ENCODE results near the gene CSF1R.
"Not testable (repeated sequence)": the region's sequence is repeated elsewhere in the genome, so short reads cannot be mapped to it uniquely, and the experiment has no call there.

CSF1R gene

GRCh38 chr5:150054569-150054968 lies 31.8 kb downstream of the CSF1R start:
- DNase-seq = no peak

DNA sequence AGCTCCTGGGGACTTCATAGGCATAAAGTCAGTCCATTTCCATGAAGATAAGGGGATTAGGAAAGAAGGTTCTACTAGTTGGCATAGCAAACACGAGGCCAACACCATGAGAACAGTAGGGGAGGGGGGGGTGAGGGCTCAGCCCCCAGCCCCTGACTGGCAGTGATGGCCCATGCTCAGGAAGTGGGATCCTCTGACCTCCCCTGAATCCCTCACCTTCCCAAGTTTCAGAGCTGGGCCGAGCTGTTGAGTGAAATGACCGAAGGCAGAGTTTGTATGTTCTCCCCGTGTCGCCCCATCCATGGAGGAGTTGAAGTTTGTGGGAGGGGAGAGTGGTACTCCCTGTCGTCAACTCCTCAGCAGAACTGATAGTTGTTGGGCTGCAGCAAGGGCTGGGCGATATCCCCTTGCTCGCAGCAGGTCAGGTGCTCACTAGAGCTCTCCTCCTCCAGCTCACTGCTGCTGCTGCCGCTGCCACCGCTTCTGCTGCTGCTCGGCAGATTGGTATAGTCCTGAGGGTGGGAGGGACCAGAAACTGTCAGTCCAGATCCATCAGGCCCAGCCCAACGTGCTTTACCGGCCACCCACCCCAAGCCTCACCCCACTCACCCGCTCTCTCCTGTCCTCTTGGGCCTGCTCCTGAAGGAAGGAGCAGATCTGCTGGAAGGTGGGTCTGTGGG lies 32.5 kb downstream of the CSF1R start:
- DNase-seq = no peak

DNA sequence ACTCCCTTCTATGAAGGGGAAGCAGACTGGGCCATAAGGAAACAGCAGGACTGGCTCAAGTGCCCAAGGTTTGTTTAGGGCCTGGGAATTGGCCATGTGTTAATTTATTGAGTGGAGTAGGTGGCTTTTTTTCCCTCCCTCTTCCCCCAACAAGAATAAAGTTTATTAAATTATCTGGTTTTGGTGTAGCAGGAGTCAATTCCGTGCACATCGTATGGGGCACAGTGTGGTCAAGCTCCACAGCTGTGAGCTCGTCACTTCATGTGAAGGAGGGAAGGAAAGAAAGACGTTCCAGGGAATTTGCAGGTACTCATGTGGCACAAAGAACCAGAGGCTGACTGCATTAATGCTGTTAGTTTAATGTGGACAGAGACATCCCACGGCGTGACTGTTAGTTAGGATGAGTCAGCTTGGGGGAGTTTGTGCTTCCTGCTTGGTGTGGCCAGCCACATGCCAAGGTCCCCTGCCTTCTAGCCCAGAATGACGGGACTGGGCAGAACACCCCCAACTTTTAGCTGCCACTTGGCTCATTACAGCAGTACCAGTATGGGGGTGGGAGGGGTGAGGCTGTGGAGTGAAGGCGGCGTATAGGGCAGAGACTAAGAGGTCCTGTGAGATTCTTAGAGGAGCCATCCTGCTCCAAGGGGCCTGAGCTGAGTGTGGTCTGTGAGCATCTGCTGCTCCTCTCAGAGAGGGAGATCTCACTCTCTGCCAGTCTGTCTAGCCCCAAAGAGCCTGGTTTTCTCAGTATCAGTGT lies 33.2 kb downstream of the CSF1R start:
- DNase-seq = no peak

- no peak for DNase-seq
Measured at GRCh38 chr5:150052226-150052955, 34.0 kb downstream of the CSF1R start.

GRCh38 chr5:150051657-150052195 lies 34.6 kb downstream of the CSF1R start:
- DNase-seq = no peak

DNA sequence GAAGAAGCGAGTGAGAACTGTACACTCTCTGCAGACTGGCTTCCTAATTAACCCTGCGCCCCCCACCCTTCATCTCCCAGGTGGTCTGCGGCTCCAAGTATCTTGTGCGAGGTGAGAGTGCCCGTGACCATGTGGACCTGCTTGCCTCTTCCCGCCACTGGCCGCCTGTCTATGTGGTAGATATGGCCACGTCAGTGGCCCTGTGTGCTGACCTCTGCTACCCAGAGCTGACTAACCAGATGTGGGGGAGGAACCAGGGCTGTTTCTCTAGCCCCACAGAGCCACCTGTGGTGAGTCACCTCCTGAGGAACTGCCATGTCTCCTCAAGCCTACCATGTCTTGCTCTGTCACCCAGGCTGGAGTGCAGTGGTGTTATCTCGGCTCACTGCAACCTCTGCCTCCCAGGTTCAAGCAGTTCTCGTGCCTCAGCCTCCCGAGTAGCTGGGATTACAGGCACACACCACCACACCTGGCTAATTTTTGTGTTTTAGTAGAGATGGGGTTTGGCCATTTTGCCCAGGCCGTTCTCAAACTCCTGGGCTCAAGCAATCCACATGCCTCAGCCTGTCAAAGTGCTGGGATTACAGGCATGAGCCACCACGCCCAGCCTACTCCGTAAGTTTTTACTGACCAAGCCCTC lies 36.1 kb downstream of the CSF1R start:
- not testable (repeated sequence) for DNase-seq

DNA sequence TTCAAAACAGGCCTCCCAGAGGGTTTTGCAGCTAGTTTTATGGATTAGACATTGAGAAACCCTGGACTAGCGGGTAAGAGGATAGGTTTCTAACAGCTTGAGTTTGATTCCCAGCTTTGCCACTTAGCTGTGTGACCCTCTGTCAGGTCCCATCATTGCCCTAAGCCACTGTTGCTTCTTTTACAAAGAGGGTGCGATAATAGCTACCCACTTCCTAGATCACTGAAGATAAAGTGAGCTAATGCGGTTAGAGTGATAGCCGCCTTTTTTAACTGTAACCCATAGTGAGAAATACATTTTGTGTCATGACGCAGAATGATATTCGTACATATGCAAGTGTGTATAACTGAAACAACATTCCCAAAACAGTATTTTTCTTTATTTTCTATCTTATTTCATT lies 40.3 kb downstream of the CSF1R start:
- no peak for DNase-seq

- peak; percentile 5 for DNase-seq
Measured at GRCh38 chr5:150045549-150045948, 40.8 kb downstream of the CSF1R start.

GRCh38 chr5:150044712-150045111 lies 41.6 kb downstream of the CSF1R start:
- no peak for DNase-seq

- DNase-seq = no peak
Measured at GRCh38 chr5:150044329-150044681, 42.0 kb downstream of the CSF1R start.

DNA sequence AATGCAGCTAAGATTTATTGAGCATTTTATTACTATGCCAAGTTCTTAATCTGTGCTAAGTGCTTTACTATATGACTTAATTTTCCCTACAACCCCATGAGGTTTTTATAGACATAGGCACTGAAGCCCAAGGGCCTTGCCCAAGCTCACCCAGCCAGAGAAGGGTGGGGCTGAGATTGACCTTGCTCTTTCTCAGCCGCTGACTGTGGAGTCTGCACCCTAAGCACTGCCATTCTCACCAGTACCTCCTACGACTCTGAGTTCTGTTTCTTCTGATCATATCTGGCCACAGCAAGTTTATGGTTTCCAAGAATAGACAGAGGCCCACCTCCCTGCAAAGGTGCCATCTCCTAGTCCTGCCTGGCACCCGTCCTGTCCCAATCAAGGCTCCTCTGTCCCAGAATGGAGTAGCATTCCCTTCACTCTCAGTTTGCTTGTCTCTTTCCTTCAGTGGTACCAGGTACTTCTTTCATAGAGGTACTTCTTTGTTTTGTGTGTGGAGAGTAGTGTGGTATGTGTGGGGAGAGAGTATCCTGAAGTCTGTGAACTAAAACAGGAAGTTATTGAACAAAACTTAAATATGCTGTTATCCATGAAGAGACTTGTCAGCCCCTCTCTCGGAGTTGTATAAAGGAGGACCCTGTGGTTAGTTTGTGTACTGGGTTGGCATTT lies 42.6 kb downstream of the CSF1R start:
- DNase-seq = no peak

- no peak for DNase-seq
Measured at GRCh38 chr5:150042459-150042858, 43.9 kb downstream of the CSF1R start.

- DNase-seq = no peak
Measured at GRCh38 chr5:150038547-150038946, 47.8 kb downstream of the CSF1R start.

DNA sequence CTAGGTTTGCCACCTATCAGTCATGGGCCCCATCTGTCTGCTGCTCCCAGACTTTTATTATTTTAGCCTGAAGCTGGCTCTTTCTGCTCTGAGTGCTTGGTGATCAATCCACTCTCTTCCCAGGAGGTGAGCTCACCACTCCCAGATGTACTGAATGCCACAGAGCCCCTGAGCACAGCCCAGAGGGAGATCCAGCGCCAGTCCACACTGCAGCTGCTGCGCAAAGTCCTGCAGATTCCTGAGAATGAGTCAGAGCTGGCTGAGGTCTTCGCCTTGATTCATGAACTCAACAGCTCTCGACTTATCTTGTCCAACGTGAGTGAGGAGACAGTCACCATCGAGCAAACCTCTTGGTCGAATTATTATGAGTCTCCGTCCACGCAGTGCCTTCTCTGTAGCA lies 49.8 kb downstream of the CSF1R start:
- no peak for DNase-seq

DNA sequence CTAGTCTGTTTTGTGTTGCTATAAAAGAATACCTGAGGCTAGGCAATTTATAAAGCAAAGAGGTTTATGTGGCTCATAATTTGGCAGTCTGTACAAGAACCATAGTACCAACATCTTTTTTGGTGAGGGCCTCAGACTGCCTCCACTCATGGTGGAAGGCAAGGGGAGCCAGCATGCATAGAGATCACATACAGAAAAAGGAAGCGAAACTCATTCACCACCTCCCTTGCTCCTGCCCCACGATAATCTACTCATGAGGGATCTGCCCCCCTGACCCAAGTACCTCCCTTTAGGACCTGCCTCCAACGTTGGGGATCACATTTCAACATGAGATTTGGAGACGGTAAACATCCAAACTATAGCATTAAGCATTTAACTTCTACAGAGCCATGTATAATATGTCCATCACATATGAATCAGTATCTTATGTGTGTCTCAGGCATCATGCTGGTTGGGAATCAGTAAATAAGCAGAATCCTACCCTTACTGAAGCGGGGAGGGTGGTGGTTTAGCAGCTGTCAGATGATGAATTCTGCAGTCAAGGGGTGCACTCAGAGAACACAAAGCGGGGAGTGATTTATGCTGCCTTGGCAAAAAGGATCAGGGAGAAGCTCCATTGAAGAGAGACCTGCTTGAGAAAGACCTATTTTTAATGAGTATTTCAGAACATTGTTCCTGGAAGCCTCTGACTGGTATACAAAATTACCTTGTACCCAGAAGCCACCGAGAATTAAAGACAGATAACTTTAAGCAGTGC lies 51.0 kb downstream of the CSF1R start:
- DNase-seq = no peak

- no peak for DNase-seq
Measured at GRCh38 chr5:150034662-150035061, 51.7 kb downstream of the CSF1R start.

DNA sequence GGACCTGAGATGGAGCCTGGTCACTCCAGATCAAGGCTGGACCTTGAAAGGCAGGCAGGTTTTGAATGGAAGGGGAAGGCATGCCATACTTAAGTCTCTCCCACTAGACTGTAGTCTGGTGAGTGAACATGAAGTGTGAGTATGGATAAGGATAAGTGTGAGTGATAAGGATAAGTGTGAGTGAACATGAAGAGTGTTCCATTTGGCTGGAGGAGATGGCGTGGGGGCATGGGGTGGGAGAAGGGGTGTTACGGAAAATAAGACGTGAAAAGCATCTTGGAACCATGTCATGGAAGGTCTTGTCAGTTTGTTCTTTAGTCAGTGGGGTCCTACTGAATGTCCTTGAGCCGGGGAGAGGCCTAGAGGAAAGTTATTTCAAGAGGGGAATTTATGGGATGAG lies 53.0 kb downstream of the CSF1R start:
- no peak for DNase-seq

- DNase-seq = not testable (repeated sequence)
Measured at GRCh38 chr5:150028047-150028446, 58.3 kb downstream of the CSF1R start.

GRCh38 chr5:150026682-150027172 lies 59.6 kb downstream of the CSF1R start:
- DNase-seq = no peak

DNA sequence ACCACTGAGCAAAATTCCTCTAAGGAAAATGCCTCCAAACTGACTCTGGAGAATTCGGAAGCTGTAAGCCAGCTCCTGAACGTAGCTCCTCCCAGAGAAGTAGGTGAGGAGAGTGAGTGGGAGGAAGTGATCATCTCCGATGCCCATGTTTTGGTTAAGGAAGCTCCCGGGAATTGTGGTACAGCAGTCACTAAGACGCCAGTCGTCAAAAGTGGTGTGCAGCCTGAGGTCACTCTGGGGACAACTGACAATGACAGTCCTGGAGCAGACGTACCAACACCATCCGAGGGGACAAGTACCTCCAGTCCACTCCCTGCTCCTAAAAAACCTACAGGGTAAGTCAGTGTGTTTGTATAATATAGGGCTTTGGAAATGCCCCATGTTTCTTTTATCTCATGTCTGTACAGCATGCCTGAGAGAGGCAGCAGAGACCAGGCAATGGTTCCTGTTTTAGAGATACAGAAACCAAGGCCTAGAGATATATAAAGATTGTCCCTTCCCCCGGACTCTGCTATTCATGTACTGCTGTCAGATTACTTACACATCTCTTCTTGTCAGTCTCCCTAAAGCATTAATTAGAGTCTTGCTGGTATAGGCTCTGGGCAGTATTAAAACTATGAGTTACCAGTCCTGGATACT lies 61.9 kb downstream of the CSF1R start:
- no peak for DNase-seq

DNA sequence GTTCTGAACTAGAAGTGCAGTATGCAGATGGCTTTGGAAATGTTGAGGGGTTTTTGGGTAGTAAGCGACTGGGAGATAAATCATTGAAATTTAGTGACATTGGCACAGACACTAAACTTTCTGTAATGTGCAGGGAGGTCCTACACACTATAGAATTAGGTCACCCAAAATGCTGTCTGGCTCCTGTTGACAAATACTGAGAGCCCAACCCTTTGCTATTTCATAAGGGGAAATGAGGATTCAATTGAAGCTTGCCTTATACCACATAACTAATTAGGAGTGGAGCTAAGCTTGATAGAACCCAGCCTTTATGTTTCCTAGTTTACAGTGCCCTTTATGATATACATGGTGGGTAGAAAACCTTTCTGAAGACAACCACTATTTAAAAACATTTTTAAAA lies 63.2 kb downstream of the CSF1R start:
- no peak for DNase-seq
